ENCODE data around the gene ACAN.

Gene ACAN

DNA sequence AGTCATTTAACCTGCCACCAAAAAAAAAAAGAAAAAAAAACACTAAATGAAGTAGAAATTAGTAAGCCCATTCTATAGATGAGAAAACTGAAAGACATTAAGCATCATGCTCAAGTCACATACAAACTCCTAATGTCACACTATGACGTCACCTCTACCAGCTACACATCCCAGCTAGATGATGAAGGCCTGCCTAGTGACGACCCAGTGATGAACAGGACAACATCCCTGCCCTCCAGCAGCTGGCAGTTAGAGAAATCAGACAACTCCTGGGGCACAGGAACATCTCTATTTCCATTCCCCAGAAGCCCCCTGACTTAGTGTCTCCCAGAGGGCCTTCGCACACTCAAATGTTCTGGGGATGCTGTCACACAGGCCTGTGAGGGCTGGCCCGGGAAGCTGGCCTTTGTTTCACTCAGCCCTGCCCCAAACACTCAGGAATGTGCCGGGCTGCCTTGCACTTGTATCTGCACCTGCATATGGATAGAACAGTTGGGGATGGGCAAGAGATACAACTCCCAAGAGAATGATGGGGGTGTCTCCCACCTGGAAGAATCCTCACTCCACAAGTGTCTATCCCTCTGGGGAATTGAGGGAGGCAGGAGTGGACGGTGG is 99.1 kb downstream of the ACAN start:
- Mint-ChIP-seq H3K4me1 (ENCODE audit: low read depth) (peaks cover 20% of the 10 kb centered on the region), H3K36me3 (ENCODE audit: low read depth) (no peaks in the 10 kb centered on the region)

DNA sequence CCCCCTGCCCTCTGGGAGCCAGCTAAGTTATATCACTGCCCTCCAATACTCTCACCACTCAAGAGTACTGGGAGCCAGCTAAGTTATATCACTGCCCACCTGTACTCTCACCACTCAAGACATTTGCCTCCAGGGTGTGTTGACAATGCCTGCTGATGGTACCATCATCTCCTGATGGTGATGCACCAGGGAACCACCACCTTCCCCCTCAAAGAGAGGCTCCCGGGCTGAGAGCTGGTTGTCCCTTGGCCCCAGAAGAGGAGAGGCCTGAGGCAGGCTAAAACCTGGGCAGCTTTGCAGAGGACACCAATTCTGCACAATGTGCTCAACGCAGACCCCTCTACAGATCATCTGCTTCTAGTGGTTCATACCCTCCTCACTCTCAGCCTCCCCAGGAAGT is 99.6 kb downstream of the ACAN start:
- Mint-ChIP-seq H3K36me3 (ENCODE audit: low read depth) (no peaks in the 10 kb centered on the region), H3K4me1 (ENCODE audit: low read depth) (peaks cover 15% of the 10 kb centered on the region), H3K9me3 (no peaks in the 10 kb centered on the region)

More for the DNA sequence above, 99.1 kb downstream of the ACAN start:
- Mint-ChIP-seq H3K9me3 (no peaks in the 10 kb centered on the region), H3K27ac (no peak overlapping the region), H3K4me3 (no peak overlapping the region), H3K27me3 (ENCODE audit: low read depth) (no peaks in the 10 kb centered on the region)

DNA sequence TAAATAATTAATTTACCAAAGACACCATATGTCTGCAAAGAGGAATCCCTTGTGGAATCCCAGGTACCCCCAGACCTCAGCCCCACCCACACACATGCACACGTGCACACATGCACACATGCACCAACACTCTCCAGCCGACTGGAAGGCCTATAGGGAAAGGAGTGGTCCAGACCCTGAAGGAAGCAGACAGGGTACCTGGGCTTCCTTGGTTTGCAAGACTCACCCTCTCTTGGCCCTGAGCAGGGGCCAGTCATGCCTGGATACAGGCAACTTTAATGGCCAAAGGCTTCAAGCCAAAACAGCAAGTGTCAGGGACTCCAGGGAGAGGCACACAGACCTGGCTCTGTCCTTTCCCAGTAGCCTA is 101.0 kb downstream of the ACAN start:
- Mint-ChIP-seq H3K27me3 (ENCODE audit: low read depth) (no peaks in the 10 kb centered on the region), H3K27ac (peak overlapping the region; percentile 70), H3K36me3 (ENCODE audit: low read depth) (no peaks in the 10 kb centered on the region), H3K4me3 (no peak overlapping the region), H3K4me1 (ENCODE audit: low read depth) (peaks cover 13% of the 10 kb centered on the region), H3K9me3 (no peaks in the 10 kb centered on the region)

More for the DNA sequence above, 99.6 kb downstream of the ACAN start:
- Mint-ChIP-seq H3K4me3 (no peak overlapping the region), H3K27ac (peak overlapping the region; percentile 26), H3K27me3 (ENCODE audit: low read depth) (no peaks in the 10 kb centered on the region)

DNA sequence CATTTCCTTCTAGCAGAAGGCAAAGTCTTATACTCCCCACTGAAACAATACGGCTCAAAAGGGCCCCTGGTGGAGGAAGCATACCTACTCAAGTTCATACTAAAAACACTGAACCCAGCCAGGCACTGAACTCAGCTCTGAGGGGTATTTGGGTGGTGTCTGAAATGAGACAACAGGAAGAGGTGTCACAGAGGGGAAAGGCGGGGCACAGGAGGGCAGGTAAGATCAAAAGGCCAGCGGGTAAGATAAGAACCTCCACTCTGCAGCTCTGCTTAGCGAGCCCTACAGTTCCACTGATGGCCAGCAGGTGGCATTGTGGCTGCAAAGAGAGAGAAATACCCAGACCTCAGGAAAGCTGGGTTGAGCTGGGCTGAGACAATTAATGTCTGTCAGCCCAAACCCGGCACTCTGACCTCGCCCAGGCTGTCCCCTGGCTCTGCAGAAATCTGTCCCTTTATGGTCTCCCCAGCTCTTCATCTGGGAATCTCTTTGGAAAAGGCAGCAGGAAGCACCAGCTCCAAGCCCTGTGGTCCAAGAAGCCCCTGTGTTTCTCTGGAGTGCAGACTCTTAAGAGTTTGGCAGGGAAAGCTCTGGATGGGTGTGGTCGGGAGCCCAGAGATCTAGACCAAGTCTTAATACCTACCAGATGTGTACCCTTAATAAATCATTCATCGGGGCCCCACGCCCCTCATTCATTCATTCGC is 101.5 kb downstream of the ACAN start:
- Mint-ChIP-seq H3K36me3 (ENCODE audit: low read depth) (no peaks in the 10 kb centered on the region), H3K4me3 (no peak overlapping the region), H3K9me3 (no peaks in the 10 kb centered on the region), H3K27ac (peak overlapping the region; percentile 70), H3K27me3 (ENCODE audit: low read depth) (no peaks in the 10 kb centered on the region), H3K4me1 (ENCODE audit: low read depth) (peaks cover 13% of the 10 kb centered on the region)

DNA sequence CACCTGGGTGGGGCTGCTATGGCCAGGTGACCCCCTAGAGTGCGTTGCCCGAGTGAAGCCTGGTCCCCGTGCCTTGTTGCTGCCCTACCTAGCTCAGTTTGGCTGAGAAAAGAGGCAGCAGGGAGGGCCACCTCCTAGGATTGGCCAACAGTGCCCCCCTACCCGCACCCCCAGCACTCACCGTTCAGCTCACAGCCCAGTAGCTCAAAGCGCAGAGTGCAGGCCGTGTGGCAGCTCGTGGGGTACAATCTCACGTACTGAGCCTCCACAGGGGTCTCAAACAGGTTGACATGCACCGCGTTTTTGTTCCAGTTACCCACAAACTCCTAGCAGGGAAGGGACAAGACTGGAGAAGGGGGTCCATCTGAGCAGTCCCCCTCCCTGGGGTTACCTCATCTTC is 102.3 kb downstream of the ACAN start:
- Mint-ChIP-seq H3K27me3 (ENCODE audit: low read depth) (no peaks in the 10 kb centered on the region), H3K27ac (no peak overlapping the region), H3K36me3 (ENCODE audit: low read depth) (peaks cover 2% of the 10 kb centered on the region), H3K4me3 (no peak overlapping the region), H3K9me3 (no peaks in the 10 kb centered on the region), H3K4me1 (ENCODE audit: low read depth) (peaks cover 13% of the 10 kb centered on the region)

DNA sequence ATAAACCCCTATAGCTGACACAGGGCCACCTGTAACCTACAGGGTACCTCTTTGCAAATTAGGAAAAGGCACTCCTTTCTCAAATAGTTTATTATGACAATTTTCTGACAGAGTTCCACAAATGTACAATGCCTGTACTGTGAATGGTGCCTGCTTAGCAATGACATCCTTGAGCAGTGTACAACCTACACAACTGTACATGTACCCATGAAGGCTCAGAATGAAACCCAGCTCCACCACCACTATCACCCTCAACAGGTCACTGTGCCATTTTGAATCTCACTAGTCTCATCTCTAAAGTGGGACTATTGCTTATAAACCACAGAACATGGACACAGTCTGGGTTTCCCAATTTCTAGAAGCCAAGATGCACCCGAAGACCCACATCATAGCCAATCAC is 102.9 kb downstream of the ACAN start:
- H3K27me3 Mint-ChIP-seq (ENCODE audit: low read depth): peaks cover 4% of the 10 kb centered on the region
- H3K4me3 Mint-ChIP-seq: no peak overlapping the region
- H3K9me3 Mint-ChIP-seq: no peaks in the 10 kb centered on the region
- H3K4me1 Mint-ChIP-seq (ENCODE audit: low read depth): peaks cover 15% of the 10 kb centered on the region
- H3K36me3 Mint-ChIP-seq (ENCODE audit: low read depth): peaks cover 2% of the 10 kb centered on the region
- no peak overlapping the region for H3K27ac Mint-ChIP-seq

DNA sequence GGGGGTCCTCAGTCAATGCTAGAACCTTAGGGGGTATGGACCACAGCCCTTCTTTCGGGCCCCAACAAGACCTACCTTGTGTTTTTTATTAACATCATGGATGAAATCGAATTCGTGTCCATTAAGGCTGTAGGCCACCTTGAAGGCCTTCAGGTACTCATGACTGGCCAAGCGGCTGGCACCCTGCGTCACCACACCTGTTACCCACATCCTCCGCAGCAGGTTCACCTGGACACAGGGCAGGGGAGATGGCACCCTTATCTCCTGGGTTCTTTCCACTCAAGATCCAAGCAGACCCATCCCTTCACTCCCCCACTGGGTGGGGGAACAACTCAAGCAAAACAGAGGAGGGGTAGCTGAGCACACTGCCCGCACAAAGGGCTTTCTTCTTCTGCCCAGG is 103.3 kb downstream of the ACAN start:
- Mint-ChIP-seq H3K9me3 (no peaks in the 10 kb centered on the region), H3K27me3 (ENCODE audit: low read depth) (peaks cover 5% of the 10 kb centered on the region), H3K4me1 (ENCODE audit: low read depth) (peaks cover 15% of the 10 kb centered on the region), H3K27ac (no peak overlapping the region), H3K4me3 (no peak overlapping the region), H3K36me3 (ENCODE audit: low read depth) (peaks cover 2% of the 10 kb centered on the region)

DNA sequence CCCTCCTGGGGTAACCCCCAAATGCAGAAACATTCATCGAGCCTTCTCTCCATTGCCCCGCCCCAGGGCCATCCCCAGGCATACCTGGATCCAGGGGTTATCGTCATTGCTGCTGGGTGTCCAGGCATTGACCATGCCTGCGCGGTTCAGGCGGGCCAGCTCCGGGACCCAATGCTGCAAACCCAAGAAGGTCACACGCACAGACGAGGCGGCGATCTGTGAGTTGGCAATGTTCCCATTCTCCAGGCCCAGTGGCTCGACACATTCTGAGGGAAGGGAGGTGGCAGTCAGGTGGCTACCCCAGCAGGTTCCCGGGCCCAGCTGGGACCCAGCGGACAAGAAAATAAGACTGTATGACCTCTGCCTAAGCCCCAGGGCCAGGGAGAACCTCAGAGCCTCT is 103.9 kb downstream of the ACAN start:
- Mint-ChIP-seq H3K4me1 (ENCODE audit: low read depth) (peaks cover 14% of the 10 kb centered on the region), H3K36me3 (ENCODE audit: low read depth) (peaks cover 2% of the 10 kb centered on the region), H3K4me3 (no peak overlapping the region), H3K27ac (no peak overlapping the region), H3K27me3 (ENCODE audit: low read depth) (peaks cover 5% of the 10 kb centered on the region), H3K9me3 (no peaks in the 10 kb centered on the region)

DNA sequence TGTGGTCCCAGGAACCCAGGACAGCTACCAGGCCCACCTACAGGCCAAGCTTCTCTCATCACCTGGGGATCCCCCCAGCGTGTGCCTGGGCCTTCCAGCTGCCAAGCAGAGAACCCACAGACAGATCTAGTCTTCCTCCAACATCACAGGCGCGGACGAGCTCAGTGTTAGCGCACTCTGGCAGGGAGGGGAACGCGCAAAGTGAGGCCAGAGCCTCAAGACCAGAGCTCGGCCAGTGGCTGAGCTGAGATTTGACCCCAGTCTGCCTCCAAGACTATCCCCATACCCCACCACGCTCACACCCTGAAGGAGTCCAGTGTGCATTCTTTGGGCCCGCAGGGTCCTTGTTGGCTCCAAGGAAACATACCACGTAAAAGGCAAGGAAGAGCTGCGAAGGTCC is 104.9 kb downstream of the ACAN start:
- Mint-ChIP-seq H3K36me3 (ENCODE audit: low read depth) (peaks cover 2% of the 10 kb centered on the region), H3K9me3 (no peaks in the 10 kb centered on the region), H3K4me3 (no peak overlapping the region), H3K27me3 (ENCODE audit: low read depth) (peaks cover 5% of the 10 kb centered on the region), H3K27ac (no peak overlapping the region), H3K4me1 (ENCODE audit: low read depth) (peaks cover 15% of the 10 kb centered on the region)

DNA sequence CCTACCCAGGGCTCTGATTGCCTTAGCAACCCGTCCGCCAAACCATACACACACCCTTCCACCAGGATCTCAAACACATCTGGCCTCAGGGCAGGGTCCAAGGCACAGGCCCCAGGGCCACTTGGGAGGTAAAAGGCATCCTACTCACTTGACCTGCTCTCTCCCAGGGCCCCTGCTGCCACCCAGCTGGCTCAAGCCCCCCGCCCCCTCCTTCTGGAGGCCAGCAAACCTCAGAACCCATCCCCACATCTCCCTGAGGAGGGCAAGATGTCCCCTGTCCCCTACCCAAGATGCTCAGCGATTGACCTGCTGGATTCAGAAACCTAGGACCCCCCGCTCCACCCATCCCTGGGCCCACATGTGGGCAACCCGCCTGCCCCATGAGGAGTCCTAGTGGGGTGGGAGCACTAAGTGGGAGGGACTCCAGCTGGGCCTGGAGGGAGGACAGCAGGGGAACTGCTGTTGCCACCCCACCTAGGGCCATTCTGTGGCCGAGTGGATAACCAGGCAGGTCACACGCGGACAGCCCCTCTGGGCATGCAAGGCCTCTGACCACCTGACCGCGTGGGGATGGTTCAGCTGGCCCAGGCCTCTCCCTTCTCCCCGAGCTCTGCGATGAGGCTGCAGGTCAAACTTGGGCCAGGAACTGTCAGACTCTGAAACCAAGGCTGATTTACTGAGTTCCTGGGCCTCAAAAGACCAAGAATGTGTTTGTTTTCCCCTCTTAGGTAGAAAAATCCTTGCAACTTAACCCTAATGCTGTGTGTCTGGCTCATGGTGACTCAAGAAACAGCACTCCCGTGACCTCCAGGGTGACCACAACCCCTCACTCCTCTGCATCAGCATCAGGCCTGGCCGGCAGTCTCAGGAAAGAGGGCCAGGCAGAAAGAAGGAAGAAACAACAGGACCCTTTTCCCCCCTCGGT is 105.7 kb downstream of the ACAN start:
- Mint-ChIP-seq H3K4me3 (no peak overlapping the region), H3K36me3 (ENCODE audit: low read depth) (peaks cover 2% of the 10 kb centered on the region), H3K27ac (no peak overlapping the region), H3K4me1 (ENCODE audit: low read depth) (peaks cover 18% of the 10 kb centered on the region), H3K27me3 (ENCODE audit: low read depth) (peaks cover 5% of the 10 kb centered on the region), H3K9me3 (no peaks in the 10 kb centered on the region)

DNA sequence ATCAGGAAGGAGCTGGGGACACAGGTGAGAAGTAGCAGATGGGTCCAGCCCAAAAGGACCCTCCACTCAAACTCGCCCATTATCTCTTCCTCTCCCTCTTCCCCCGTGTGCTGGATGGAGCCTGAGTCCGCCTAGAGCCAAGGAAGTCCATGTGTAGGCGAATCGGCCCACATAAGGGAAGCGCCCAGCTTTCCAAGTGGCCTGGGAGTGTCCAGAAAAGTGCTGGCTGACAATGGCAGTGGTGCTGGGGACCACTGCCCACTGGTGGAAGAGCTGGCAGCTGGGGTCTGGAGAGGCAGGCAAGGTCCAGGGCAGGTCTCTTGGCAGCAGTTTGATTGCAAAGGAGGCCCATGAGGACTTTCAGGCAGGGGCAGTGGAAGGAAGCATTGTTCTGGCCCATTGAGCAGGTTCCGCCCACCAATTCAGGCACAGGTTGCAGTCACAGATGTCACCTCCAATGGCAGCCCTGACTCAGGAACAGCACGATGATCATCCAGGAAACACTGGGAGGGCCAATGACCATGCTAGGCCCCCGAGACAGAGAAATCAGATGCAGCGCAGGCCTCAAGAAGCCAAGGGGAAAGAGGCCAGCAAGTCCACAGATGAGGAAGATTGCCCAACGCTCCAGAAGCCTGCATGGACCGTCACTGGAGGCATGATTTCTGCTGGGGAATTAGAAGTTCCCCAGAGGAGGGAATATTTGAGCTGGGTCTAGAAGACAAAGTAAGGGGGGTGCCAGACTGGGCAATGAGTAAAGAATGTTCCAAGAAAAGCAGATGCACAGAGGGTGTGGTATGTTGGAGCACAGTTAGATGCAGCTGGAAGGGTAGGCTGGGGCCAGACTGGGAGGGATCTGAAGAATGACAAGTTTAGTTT is 107.0 kb downstream of the ACAN start:
- no peak overlapping the region for H3K4me3 Mint-ChIP-seq
- H3K9me3 Mint-ChIP-seq: no peaks in the 10 kb centered on the region
- peaks cover 5% of the 10 kb centered on the region for H3K27me3 Mint-ChIP-seq (ENCODE audit: low read depth)
- H3K36me3 Mint-ChIP-seq (ENCODE audit: low read depth): peaks cover 2% of the 10 kb centered on the region
- H3K27ac Mint-ChIP-seq: no peak overlapping the region
- peaks cover 11% of the 10 kb centered on the region for H3K4me1 Mint-ChIP-seq (ENCODE audit: low read depth)

DNA sequence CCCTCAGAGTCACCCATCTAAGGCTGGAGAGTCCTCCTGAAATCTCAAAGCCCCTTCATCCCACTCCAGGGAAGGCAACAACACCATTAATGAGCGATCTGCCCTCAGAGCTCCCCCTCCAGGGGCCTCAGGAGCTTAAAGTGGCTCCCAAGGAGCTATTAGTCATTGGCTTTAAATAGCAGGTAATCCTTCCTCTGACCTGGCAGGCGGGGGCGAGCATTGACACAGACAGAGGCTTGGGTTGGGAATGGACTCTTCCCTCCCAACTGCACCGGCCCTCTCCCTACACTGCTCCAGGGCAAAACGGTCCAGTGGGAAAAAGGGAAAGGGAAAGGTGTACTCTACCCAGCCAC is 108.5 kb downstream of the ACAN start:
- Mint-ChIP-seq H3K27ac (no peak overlapping the region), H3K4me3 (no peak overlapping the region)

DNA sequence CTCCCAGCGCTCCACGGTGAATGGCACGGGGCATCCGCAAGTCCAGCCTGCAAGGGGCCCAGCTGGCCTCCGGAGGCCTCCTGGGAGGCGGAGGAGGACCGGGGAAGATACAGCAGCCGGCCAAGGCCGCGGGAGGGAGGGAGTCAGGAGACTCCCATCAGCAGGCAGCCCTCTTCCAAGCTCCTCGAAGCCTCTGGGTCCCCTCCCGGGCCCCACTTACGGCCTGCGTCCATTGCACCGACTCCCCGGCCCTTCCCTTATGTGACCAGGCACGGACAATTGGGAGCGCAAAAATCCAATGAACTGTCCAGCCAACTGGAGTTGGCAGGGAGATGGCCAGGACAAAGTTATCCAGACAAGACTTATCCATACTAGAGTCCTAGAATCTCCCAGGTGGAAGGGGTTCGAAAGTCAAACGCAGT is 109.3 kb downstream of the ACAN start:
- Mint-ChIP-seq H3K27ac (no peak overlapping the region), H3K4me1 (ENCODE audit: low read depth) (peaks cover 10% of the 10 kb centered on the region), H3K4me3 (peak overlapping the region; percentile 85), H3K36me3 (ENCODE audit: low read depth) (peaks cover 2% of the 10 kb centered on the region), H3K9me3 (no peaks in the 10 kb centered on the region), H3K27me3 (ENCODE audit: low read depth) (peaks cover 5% of the 10 kb centered on the region)

More for the DNA sequence above, 108.5 kb downstream of the ACAN start:
- Mint-ChIP-seq H3K27me3 (ENCODE audit: low read depth) (peaks cover 5% of the 10 kb centered on the region), H3K4me1 (ENCODE audit: low read depth) (peaks cover 10% of the 10 kb centered on the region), H3K36me3 (ENCODE audit: low read depth) (peaks cover 2% of the 10 kb centered on the region), H3K9me3 (no peaks in the 10 kb centered on the region)
